ENCODE measurements around the gene PTN.
"Not testable (repeated sequence)": the region's sequence is repeated elsewhere in the genome, so short reads cannot be mapped to it uniquely, and the experiment has no call there.

PTN gene

DNA sequence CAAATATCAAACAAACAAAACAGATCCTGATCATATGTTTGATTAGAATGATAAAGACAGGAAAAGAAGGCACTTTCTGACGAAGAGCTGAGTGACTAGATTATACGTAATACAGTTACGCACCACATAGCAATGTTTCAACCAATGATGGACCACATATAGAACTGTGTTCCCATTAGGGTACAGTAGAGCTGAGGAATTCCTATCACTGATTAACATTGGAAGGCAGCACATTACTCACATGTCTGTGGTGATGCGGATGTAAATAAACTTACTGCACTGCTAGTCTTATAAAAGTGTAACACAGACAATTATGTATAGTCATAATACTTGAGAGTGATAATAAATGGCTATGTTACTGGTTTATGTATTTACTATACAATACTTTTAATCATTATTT lies 98.3 kb downstream of the PTN start:
- Histone ChIP-seq H3K4me2 (ENCODE audit: low read depth, low read length, poor library complexity, severe bottlenecking) (no peak overlapping the region), H3K79me2 (ENCODE audit: insufficient read depth, low read length) (no peaks in the 10 kb centered on the region), H3K27ac (ENCODE audit: low read depth, low read length) (no peak overlapping the region), H3K9me2 (replicated peaks; ENCODE audit: insufficient read depth, low read length) (no peaks in the 10 kb centered on the region), H2AFZ (ENCODE audit: low read depth, low read length, severe bottlenecking) (no peak overlapping the region), H3K27me3 (ENCODE audit: low read length) (no peaks in the 10 kb centered on the region), H3K9me3 (ENCODE audit: insufficient read depth, low read length) (no peaks in the 10 kb centered on the region), H3K36me3 (ENCODE audit: low read length) (no peaks in the 10 kb centered on the region), H3K4me3 (ENCODE audit: insufficient read depth, low read length, poor library complexity, severe bottlenecking) (no peak overlapping the region), H3F3A (ENCODE audit: insufficient read depth) (no peaks in the 10 kb centered on the region), H4K20me1 (ENCODE audit: low read depth, low read length) (no peaks in the 10 kb centered on the region), H3K9ac (ENCODE audit: low read length) (no peak overlapping the region)
- TF ChIP-seq, protein P1, sequence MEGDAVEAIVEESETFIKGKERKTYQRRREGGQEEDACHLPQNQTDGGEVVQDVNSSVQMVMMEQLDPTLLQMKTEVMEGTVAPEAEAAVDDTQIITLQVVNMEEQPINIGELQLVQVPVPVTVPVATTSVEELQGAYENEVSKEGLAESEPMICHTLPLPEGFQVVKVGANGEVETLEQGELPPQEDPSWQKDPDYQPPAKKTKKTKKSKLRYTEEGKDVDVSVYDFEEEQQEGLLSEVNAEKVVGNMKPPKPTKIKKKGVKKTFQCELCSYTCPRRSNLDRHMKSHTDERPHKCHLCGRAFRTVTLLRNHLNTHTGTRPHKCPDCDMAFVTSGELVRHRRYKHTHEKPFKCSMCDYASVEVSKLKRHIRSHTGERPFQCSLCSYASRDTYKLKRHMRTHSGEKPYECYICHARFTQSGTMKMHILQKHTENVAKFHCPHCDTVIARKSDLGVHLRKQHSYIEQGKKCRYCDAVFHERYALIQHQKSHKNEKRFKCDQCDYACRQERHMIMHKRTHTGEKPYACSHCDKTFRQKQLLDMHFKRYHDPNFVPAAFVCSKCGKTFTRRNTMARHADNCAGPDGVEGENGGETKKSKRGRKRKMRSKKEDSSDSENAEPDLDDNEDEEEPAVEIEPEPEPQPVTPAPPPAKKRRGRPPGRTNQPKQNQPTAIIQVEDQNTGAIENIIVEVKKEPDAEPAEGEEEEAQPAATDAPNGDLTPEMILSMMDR (IDR thresholded peaks at IDR 0.05; ENCODE audit: insufficient read depth, low read length, poor library complexity, severe bottlenecking), result no peak
- TF ChIP-seq EZH2phosphoT487 (conservative IDR thresholded peaks at IDR 0.05; ENCODE audit: low read length), result no peak

DNA sequence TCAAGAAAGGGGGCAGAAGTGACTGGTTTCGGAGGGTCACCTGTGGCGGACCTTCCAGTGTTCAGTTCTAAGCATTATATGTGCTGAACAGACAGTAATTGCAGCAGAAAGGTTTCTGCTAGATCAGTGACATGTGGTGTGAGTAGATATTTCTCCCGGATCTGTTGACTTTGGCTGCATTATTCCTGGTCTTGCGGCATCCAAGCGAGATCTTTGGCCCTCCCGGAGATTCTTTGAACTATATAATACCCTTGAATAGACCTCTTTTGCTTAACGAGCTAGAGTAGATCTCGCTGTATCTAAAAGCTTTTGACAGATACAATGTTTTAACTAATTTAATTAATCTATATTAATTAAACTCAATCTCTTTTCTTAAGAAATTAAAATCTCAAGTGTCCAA lies 99.8 kb downstream of the PTN start:
- H2AFZ ChIP-seq (ENCODE audit: low read depth, low read length, severe bottlenecking), result no peak overlapping the region
- H3K27me3 ChIP-seq (ENCODE audit: low read length), result no peaks in the 10 kb centered on the region
- no peak overlapping the region for H3K9ac ChIP-seq (ENCODE audit: low read length)
- H3K27ac ChIP-seq (ENCODE audit: low read depth, low read length), result no peak overlapping the region
- H3K4me2 ChIP-seq (ENCODE audit: low read depth, low read length, poor library complexity, severe bottlenecking), result no peak overlapping the region
- H3F3A ChIP-seq (ENCODE audit: insufficient read depth), result no peaks in the 10 kb centered on the region
- H3K4me3 ChIP-seq (ENCODE audit: insufficient read depth, low read length, poor library complexity, severe bottlenecking), result no peak overlapping the region
- TF ChIP-seq EZH2phosphoT487 (conservative IDR thresholded peaks at IDR 0.05; ENCODE audit: low read length), result no peak
- H4K20me1 ChIP-seq (ENCODE audit: low read depth, low read length), result no peaks in the 10 kb centered on the region
- no peaks in the 10 kb centered on the region for H3K9me3 ChIP-seq (ENCODE audit: insufficient read depth, low read length)
- H3K79me2 ChIP-seq (ENCODE audit: insufficient read depth, low read length), result no peaks in the 10 kb centered on the region
- H3K9me2 ChIP-seq (replicated peaks; ENCODE audit: insufficient read depth, low read length), result no peaks in the 10 kb centered on the region
- no peaks in the 10 kb centered on the region for H3K36me3 ChIP-seq (ENCODE audit: low read length)

DNA sequence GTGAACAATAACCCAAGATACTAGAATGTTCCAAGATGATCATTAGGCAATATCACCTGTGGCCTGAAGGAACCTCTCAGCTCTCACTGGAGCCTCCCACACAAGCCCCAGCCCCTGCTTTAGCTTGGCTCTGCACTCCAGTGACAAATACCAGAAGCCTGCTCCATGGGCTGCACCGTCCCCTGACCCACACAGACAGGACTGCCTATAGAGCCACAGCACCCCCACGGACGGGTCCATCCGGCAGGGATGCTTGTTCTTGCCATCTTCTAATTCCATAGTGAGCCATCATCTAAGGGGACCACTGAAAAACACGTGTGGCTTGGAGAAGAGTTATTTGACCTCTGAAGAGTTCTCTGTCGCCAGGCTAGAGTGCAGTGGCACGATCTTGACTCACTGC lies 100.9 kb downstream of the PTN start:
- Histone ChIP-seq H3K9ac (ENCODE audit: low read length) (no peak overlapping the region), H4K20me1 (ENCODE audit: low read depth, low read length) (no peaks in the 10 kb centered on the region), H3F3A (ENCODE audit: insufficient read depth) (no peaks in the 10 kb centered on the region), H3K9me3 (ENCODE audit: insufficient read depth, low read length) (no peaks in the 10 kb centered on the region), H2AFZ (ENCODE audit: low read depth, low read length, severe bottlenecking) (no peak overlapping the region), H3K4me3 (ENCODE audit: insufficient read depth, low read length, poor library complexity, severe bottlenecking) (no peak overlapping the region), H3K79me2 (ENCODE audit: insufficient read depth, low read length) (no peaks in the 10 kb centered on the region), H3K36me3 (ENCODE audit: low read length) (no peaks in the 10 kb centered on the region), H3K4me2 (ENCODE audit: low read depth, low read length, poor library complexity, severe bottlenecking) (no peak overlapping the region), H3K9me2 (replicated peaks; ENCODE audit: insufficient read depth, low read length) (no peaks in the 10 kb centered on the region), H3K27me3 (ENCODE audit: low read length) (no peaks in the 10 kb centered on the region), H3K27ac (ENCODE audit: low read depth, low read length) (no peak overlapping the region)
- TF ChIP-seq, protein P1 (IDR thresholded peaks at IDR 0.05; ENCODE audit: insufficient read depth, low read length, poor library complexity, severe bottlenecking), result no peak
- TF ChIP-seq EZH2phosphoT487 (conservative IDR thresholded peaks at IDR 0.05; ENCODE audit: low read length), result no peak

DNA sequence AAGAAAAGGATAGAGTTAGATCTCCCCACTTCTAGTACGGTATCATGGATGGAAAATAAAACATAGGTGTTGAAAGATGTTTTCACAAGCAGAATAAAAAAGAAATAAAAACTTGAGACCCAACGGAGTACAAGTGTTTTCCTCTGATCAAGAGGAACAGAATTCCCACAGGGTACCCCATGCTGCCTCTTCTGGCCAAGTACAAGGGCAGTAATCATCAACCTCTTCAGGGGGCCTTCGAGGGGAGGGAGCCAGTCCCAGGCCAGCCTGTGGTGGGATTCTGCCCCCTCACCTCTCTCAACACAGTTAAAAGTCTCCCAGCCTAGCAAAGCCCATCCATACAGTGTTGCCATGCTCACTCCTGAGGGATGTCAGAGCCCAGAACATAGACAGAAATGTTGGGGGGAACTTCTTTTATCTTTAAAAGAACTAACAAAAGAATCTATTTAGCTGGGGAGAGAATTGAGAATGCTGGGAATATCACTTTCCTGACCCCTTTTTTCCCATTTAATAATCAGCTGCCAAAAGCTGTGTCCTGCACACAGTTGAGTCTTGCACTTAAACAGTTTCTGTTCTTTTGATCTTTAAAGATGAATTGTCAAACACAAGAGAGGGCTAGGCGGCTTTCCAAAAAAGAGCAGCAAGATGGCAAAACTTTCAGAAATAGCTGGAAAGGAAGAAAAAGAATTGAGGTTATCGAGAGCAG lies 101.7 kb downstream of the PTN start:
- Histone ChIP-seq H3F3A (ENCODE audit: insufficient read depth) (no peaks in the 10 kb centered on the region), H3K36me3 (ENCODE audit: low read length) (no peaks in the 10 kb centered on the region), H3K27ac (ENCODE audit: low read depth, low read length) (no peak overlapping the region), H3K9me3 (ENCODE audit: insufficient read depth, low read length) (no peaks in the 10 kb centered on the region), H3K4me3 (ENCODE audit: insufficient read depth, low read length, poor library complexity, severe bottlenecking) (no peak overlapping the region), H4K20me1 (ENCODE audit: low read depth, low read length) (no peaks in the 10 kb centered on the region), H3K79me2 (ENCODE audit: insufficient read depth, low read length) (no peaks in the 10 kb centered on the region), H3K4me2 (ENCODE audit: low read depth, low read length, poor library complexity, severe bottlenecking) (no peak overlapping the region), H3K27me3 (ENCODE audit: low read length) (no peaks in the 10 kb centered on the region), H3K9ac (ENCODE audit: low read length) (no peak overlapping the region), H3K9me2 (replicated peaks; ENCODE audit: insufficient read depth, low read length) (no peaks in the 10 kb centered on the region), H2AFZ (ENCODE audit: low read depth, low read length, severe bottlenecking) (no peak overlapping the region)
- TF ChIP-seq, protein P1 (IDR thresholded peaks at IDR 0.05; ENCODE audit: insufficient read depth, low read length, poor library complexity, severe bottlenecking), result no peak
- TF ChIP-seq EZH2phosphoT487 (conservative IDR thresholded peaks at IDR 0.05; ENCODE audit: low read length), result no peak

DNA sequence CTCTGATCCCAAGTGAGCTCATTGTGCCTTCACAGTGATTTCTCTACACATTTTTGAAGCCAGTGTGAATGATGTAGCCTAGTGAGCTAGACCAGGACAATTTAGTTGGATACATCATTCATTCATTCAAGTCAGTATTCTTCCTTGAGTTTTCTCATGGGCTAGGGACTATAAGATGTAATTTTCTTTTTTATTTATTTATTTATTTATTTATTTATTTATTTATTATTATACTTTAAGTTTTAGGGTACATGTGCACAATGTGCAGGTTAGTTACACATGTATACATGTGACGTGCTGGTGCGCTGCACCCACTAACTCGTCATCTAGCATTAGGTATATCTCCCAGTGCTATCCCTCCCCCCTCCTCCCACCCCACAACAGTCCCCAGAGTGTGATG lies 104.3 kb downstream of the PTN start:
- not testable (repeated sequence) for H4K20me1 ChIP-seq (ENCODE audit: low read depth, low read length)

More for the DNA sequence above, 104.3 kb downstream of the PTN start:
- not testable (repeated sequence) for H3K4me3 ChIP-seq (ENCODE audit: insufficient read depth, low read length, poor library complexity, severe bottlenecking); H3K36me3 ChIP-seq (ENCODE audit: low read length); H2AFZ ChIP-seq (ENCODE audit: low read depth, low read length, severe bottlenecking); H3K9ac ChIP-seq (ENCODE audit: low read length); H3K27me3 ChIP-seq (ENCODE audit: low read length); H3F3A ChIP-seq (ENCODE audit: insufficient read depth); H3K27ac ChIP-seq (ENCODE audit: low read depth, low read length); H3K79me2 ChIP-seq (ENCODE audit: insufficient read depth, low read length); H3K9me2 ChIP-seq (replicated peaks; ENCODE audit: insufficient read depth, low read length); H3K4me2 ChIP-seq (ENCODE audit: low read depth, low read length, poor library complexity, severe bottlenecking); H3K9me3 ChIP-seq (ENCODE audit: insufficient read depth, low read length)

All from SU-DHL-6 (cell line).